Heart left ventricle (tissue), 16 donors: ENCODE measurements around the gene NKX1-2. TPM values are rescaled to one million over a fixed set of nuclear protein-coding genes. Genes with fewer than 3 reads are reported as not detected.

Experiments used
- ATAC-seq, 4 donors: fragments of 200-7000 bp; cut with Tn5 transposase; one replicate each; pipeline ENCODE4 v1.9.1; 2020 to 2022; ENCODE audit warnings: moderate library complexity in 4 of 4, mild to moderate bottlenecking in 3 of 4, moderate number of reproducible peaks in 1 of 4
- DNase-seq, 5 donors: peaks; one replicate each; pipeline ENCODE4 v3.0.0-alpha.2; 2020
- H3K27ac ChIP-seq, 12 donors: fragments of 200-600 bp; sonication (generic) in 4 of 12; one replicate each; pipeline versions ENCODE4 v1.5.0 to v1.8.0; 2016 to 2022; ENCODE audit warnings: mild to moderate bottlenecking in 2 of 12
- H3K27me3 ChIP-seq, 9 donors: fragments of 200-600 bp; sonication (generic) in 2 of 9; one replicate each; pipeline versions ENCODE4 v1.5.1 to v1.8.0; 2016 to 2022; ENCODE audit warnings: mild to moderate bottlenecking in 3 of 9
- H3K36me3 ChIP-seq, 9 donors: fragments of 200-600 bp; sonication (generic) in 2 of 9; one replicate each; pipeline versions ENCODE4 v1.5.0 to v1.8.0; 2018 to 2022; ENCODE audit warnings: mild to moderate bottlenecking in 2 of 9
- H3K4me1 ChIP-seq, 12 donors: fragments of 200-600 bp; sonication (generic) in 4 of 12; one replicate each; pipeline versions ENCODE4 v1.5.0 to v1.8.0; 2016 to 2022; ENCODE audit warnings: mild to moderate bottlenecking in 3 of 12
- H3K4me3 ChIP-seq, 12 donors: fragments of 200-600 bp; sonication (generic) in 4 of 12; one replicate each; pipeline versions ENCODE4 v1.5.0 to v1.8.0; 2017 to 2022; ENCODE audit warnings: mild to moderate bottlenecking in 9 of 12, moderate library complexity in 4 of 12
- H3K9me3 ChIP-seq, 12 donors: fragments of 200-600 bp; sonication (generic) in 4 of 12; one replicate each; pipeline versions ENCODE4 v1.5.0 to v1.8.0; 2016 to 2022; ENCODE audit warnings: mild to moderate bottlenecking in 1 of 12
- CTCF ChIP-seq, 12 donors: fragments of 200-600 bp; sonication (generic) in 4 of 12; IDR thresholded peaks; one replicate each; pipeline versions ENCODE4 v1.5.0 to v1.8.0; 2018 to 2022; ENCODE audit warnings: antibody characterized with exemption in 12 of 12, mild to moderate bottlenecking in 5 of 12
- POLR2A ChIP-seq, 2 donors: fragments of 450-650 bp; IDR thresholded peaks; one replicate each; pipeline ENCODE4 v1.6.1; 2017; ENCODE audit warnings: antibody characterized with exemption in 2 of 2, mild to moderate bottlenecking in 2 of 2, moderate library complexity in 2 of 2
- WGBS, 4 donors: extraction: QIAGEN DNeasy Blood & Tissue Kit in 2 of 4; methylation state at CpG; one replicate each; pipeline versions ENCODE4 v1.1.5 to v1.1.7; 2013 to 2018; 5-methylcytosine and 5-hydroxymethylcytosine counted together
- intact Hi-C, 10 donors: fragments of 100-400 bp; cut with DNase I; formaldehyde crosslinking; loops; one replicate each; pipeline versions ENCODE4 v1.11.1 to v1.14.2; 2022
- polyA plus RNA-seq, 2 donors: library from polyadenylated mRNA; stranded (reverse); fragments of 200-250 nt; gene quantifications; one replicate each; pipeline ENCODE4 v1.2.3, GENCODE V29; 2013
- total RNA-seq, 9 donors: library from RNA; depleted of rRNA in 2 of 9; stranded (reverse); fragments of >200 nt in 2 of 9; fragmentation: NEBNext Ultra II Directional in 3 of 9; extraction: Animal tissue kit (Norgen Biotek cat#: 25700) in 3 of 9; gene quantifications; one replicate each; pipeline versions ENCODE4 v1.1.0 to v1.2.4, GENCODE V29; 2016 to 2023
- donor health status: ischemic (EF 13 %, LVEDD 7.1; RV severe dilation, severe dysfunction).
- donor health status: healthy with polysubstance abuse.
- donor health status: DM: no; HTN: yes; CAD: no.
- donor health status: DM: no; HTN: no; CAD: no.
- donor health status: ischemic (EF 25% LVEDD 6.9; RV normal size, moderate dysfunction).
- donor health status: ischemic (EF 25% LVEDD 5.7; RV mildly dilated, moderate dysfunction).
- donor health status: healthy.
- donor health status: DM: yes; HTN: yes; CAD: no.
- donor health status: ischemic (EF 35%, LVEDD 5.7; RV mildly dilated, moderate dysfunction).
- donor health status: nonischemic (EF 11% LVEDD 7.7; RV severe dilation, severe dysfunction).
- donor health status: DM: yes; HTN: yes; CAD: no.
- donor health status: PGD.
- donor health status: ischemic (EF 29% LVEDD 5.4; RV normal size, mild dysfunction).
- donor health status: nonischemic (EF 23%, LVEDD 6.1; RV moderate dilation, normal function).

NKX1-2 gene
- total and polyA plus RNA-seq, 11 donors = not detected

DNA sequence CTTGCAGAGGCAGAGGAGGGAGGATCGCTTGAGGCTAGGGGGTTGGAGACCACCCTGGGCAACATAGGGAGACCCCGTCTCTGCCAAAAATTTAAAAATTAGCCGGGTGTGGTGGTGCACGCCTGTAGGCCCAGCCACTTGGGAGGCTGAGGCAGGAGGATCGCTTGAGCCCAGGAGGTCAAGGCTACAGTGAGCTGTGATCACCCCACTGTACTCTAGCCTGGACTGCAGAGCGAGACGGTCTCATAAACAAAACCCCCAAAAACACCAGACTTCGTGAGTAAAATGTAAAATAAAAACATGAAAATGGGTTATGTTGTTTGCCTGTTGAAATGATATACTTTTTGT, 12.5 kb upstream of the NKX1-2 start:
- H3K27ac ChIP-seq = peak overlapping the region in 10 of 12 donors; percentile 55 to 94 (median 88)

GRCh38 chr10:124461642-124462347, 12.0 kb upstream of the NKX1-2 start, which contains the start of gene LHPP:
LHPP (plus strand) TSS chr10:124461823; CDS start chr10:124461863, 40 bp downstream.
- 1 to 4% (median 2%) methylated on average over 31 to 81 of the region's 81 CpGs for WGBS, 4 donors
- Histone ChIP-seq H3K9me3 (no peaks in the 10 kb centered on the region), H3K4me1 (peaks cover 0 to 32% (median 12%) of the 10 kb centered on the region in 12 donors), H3K4me3 (peak within 1 kb of the TSS; percentile 64 to 89 (median 72)), H3K36me3 (no peaks in the 10 kb centered on the region), H3K27me3 (peaks cover 0 to 3% (median 0%) of the 10 kb centered on the region in 9 donors), H3K27ac (peak within 1 kb of the TSS; percentile 19 to 94 (median 87))
- DNase-seq (peak; percentile 85 to 94 (median 90)), ATAC-seq (peak; percentile 62 to 98 (median 94))
- TF ChIP-seq CTCF (IDR thresholded peaks at IDR 0.05) (peak; percentile 24 to 74 (median 57)), POLR2A (IDR thresholded peaks at IDR 0.05) (peak in 1 of 2 donors; percentile 51)
- intact Hi-C loops = no loop called here

More for the DNA sequence above, 12.5 kb upstream of the NKX1-2 start:
- DNase-seq = no peak
- no peaks in the 10 kb centered on the region for H3K9me3 ChIP-seq
- 83 to 90% (median 85%) methylated on average over 7 to 8 of the region's 8 CpGs for WGBS, 4 donors
- intact Hi-C loops = no loop called here
- TF ChIP-seq CTCF (IDR thresholded peaks at IDR 0.05) (no peak), POLR2A (IDR thresholded peaks at IDR 0.05) (no peak)
- H3K4me1 ChIP-seq = peaks cover 0 to 32% (median 12%) of the 10 kb centered on the region in 12 donors
- peaks cover 0 to 3% (median 0%) of the 10 kb centered on the region in 9 donors for H3K27me3 ChIP-seq
- ATAC-seq = no peak
- H3K4me3 ChIP-seq = peak overlapping the region; percentile 64 to 89 (median 72)
- no peaks in the 10 kb centered on the region for H3K36me3 ChIP-seq

- DNase-seq (no peak), ATAC-seq (no peak)
- H3K4me1 ChIP-seq = peaks cover 0 to 19% (median 10%) of the 10 kb centered on the region in 12 donors
- H3K27ac ChIP-seq = no peak overlapping the region
- WGBS, 4 donors = 69 to 91% (median 82%) methylated on average over 4 to 5 of the region's 5 CpGs
- H3K9me3 ChIP-seq = no peaks in the 10 kb centered on the region
- intact Hi-C loops = no loop called here
- H3K36me3 ChIP-seq = no peaks in the 10 kb centered on the region
- H3K4me3 ChIP-seq = no peak overlapping the region
- no peak for TF ChIP-seq POLR2A (IDR thresholded peaks at IDR 0.05)
- TF ChIP-seq CTCF (IDR thresholded peaks at IDR 0.05) = no peak
- H3K27me3 ChIP-seq = peaks cover 0 to 9% (median 5%) of the 10 kb centered on the region in 9 donors
Observed at GRCh38 chr10:124460144-124460543, 10.3 kb upstream of the NKX1-2 start.

GRCh38 chr10:124459395-124459794, 9.6 kb upstream of the NKX1-2 start:
- intact Hi-C loops = no loop called here
- WGBS, 4 donors = 26 to 44% (median 36%) methylated on average over 1 of the region's 1 CpG
- TF ChIP-seq POLR2A (IDR thresholded peaks at IDR 0.05) (no peak), CTCF (IDR thresholded peaks at IDR 0.05) (no peak)
- H3K27me3 ChIP-seq = peaks cover 0 to 16% (median 7%) of the 10 kb centered on the region in 9 donors
- no peak overlapping the region for H3K27ac ChIP-seq
- no peak overlapping the region for H3K4me3 ChIP-seq
- H3K9me3 ChIP-seq = no peaks in the 10 kb centered on the region
- H3K36me3 ChIP-seq = no peaks in the 10 kb centered on the region
- no peak for DNase-seq
- peaks cover 0 to 13% (median 7%) of the 10 kb centered on the region in 12 donors for H3K4me1 ChIP-seq
- ATAC-seq = no peak
